GM12878 (cell line): ENCODE measurements around the gene DCAF7. TPM values are rescaled to one million over a fixed set of nuclear protein-coding genes. Genes with fewer than 3 reads are reported as not detected.

Experiments
- ATAC-seq: fragments of 200-7000 bp; cut with Tn5 transposase; 3 replicates; pipeline ENCODE4 v1.9.1; 2020; ENCODE audit warnings: mild to moderate bottlenecking, moderate library complexity
- BruUV-seq: library from RNA; stranded (reverse); fragments of 400-500 nt; replicated peaks from 2 replicates; lab custom pipeline; 2021; lab: Mats Ljungman, UMichigan
- CTCF ChIA-PET: fragments of 300-600 bp; sonication (Branson Sonifier 250); formaldehyde crosslinking; extraction: SDS; loops from one replicate; lab custom pipeline; 2021; ENCODE audit warnings: inconsistent platforms; lab: Yijun Ruan, JAX
- POLR2A ChIA-PET: fragments of 350-600 bp; formaldehyde crosslinking; extraction: SDS; loops from one replicate; lab custom pipeline; 2021; ENCODE audit warnings: inconsistent platforms; lab: Charles Lee
- RAD21 ChIA-PET: fragments of 300-600 bp; sonication (Branson Sonifier 250); formaldehyde crosslinking; loops from one replicate; lab custom pipeline; 2023; ENCODE audit warnings: antibody characterized with exemption; ENCODE audit not compliant: unreplicated experiment; lab: Charles Lee
- SMC1A ChIA-PET: fragments of 300-600 bp; sonication (Branson Sonifier 250); formaldehyde crosslinking; loops from one replicate; lab custom pipeline; 2023; ENCODE audit not compliant: unreplicated experiment, uncharacterized antibody; lab: Charles Lee
- DNase-seq: peaks from one replicate; pipeline ENCODE4 v3.0.0-alpha.2; 2011; ENCODE audit warnings: low read depth, low spot score
- FAIRE-seq: peaks from 3 replicates; lab custom pipeline; 2011; peaks lifted over from hg19 to GRCh38; lab: Jason Lieb, UNC
- H2AFZ ChIP-seq: 2 replicates; pipeline ENCODE4 v1.6.0; 2011; ENCODE audit warnings: low read depth, low read length, control low read depth; ENCODE audit not compliant: control insufficient read depth
- H3K27ac ChIP-seq: 2 replicates; pipeline ENCODE4 v1.5.1; 2011; ENCODE audit warnings: control low read depth; ENCODE audit not compliant: control insufficient read depth, insufficient read depth
- H3K27me3 ChIP-seq, 2 experiments: replicated peaks in 1 of 2; 2 replicates each; pipeline versions ENCODE4 v1.6.0 to v1.6.1; 2011; ENCODE audit warnings: low read length in 1 of 2; ENCODE audit not compliant: control insufficient read depth in 2 of 2, insufficient read depth in 2 of 2
- H3K36me3 ChIP-seq, 2 experiments: 2 replicates each; pipeline ENCODE4 v1.5.1; 2011; ENCODE audit warnings: low read length in 1 of 2; ENCODE audit not compliant: control insufficient read depth in 2 of 2, insufficient read depth in 2 of 2
- H3K4me1 ChIP-seq: 2 replicates; pipeline ENCODE4 v1.6.1; 2011; ENCODE audit warnings: mild to moderate bottlenecking, low read length, moderate library complexity, mixed read lengths; ENCODE audit not compliant: control insufficient read depth, insufficient read depth
- H3K4me2 ChIP-seq: 2 replicates; pipeline ENCODE4 v1.6.0; 2011; ENCODE audit warnings: control low read depth; ENCODE audit not compliant: control insufficient read depth, insufficient read depth
- H3K4me3 ChIP-seq: fragments of 200-600 bp; sonication (generic); 2 replicates; pipeline ENCODE4 v1.5.1; 2016
- H3K79me2 ChIP-seq: 2 replicates; pipeline ENCODE4 v1.6.0; 2011; ENCODE audit warnings: low read length; ENCODE audit not compliant: control insufficient read depth, insufficient read depth
- H3K9ac ChIP-seq: 2 replicates; pipeline ENCODE4 v1.8.0; 2011; ENCODE audit warnings: low read length, control low read depth, mixed read lengths; ENCODE audit not compliant: control insufficient read depth, insufficient read depth
- H3K9me3 ChIP-seq: replicated peaks from 3 replicates; pipeline ENCODE4 v1.5.1; 2011; ENCODE audit warnings: mild to moderate bottlenecking, low read length; ENCODE audit not compliant: control insufficient read depth, insufficient read depth
- H4K20me1 ChIP-seq: 2 replicates; pipeline ENCODE4 v1.6.0; 2011; ENCODE audit not compliant: control insufficient read depth, insufficient read depth
- CEBPB ChIP-seq, 2 experiments: fragments of 150-350 bp in 1 of 2; IDR thresholded peaks; 2 replicates each; pipeline ENCODE4 v1.6.1; 2012 to 2014; ENCODE audit warnings: low read depth in 2 of 2, low read length in 2 of 2, borderline replicate concordance in 1 of 2, inconsistent platforms in 1 of 2
- EP300 ChIP-seq, 2 experiments: fragments of 150-350 bp in 1 of 2; IDR thresholded peaks; 2 replicates each; pipeline ENCODE4 v1.6.1; 2011 to 2012; ENCODE audit warnings: low read depth in 2 of 2, low read length in 2 of 2, borderline replicate concordance in 1 of 2, improper control_type of control experiment in 1 of 2, inconsistent platforms in 1 of 2; ENCODE audit not compliant: control insufficient read depth in 1 of 2
- FOXK2 ChIP-seq: fragments of 450-650 bp; IDR thresholded peaks from 2 replicates; pipeline ENCODE4 v1.6.1; 2017; ENCODE audit warnings: mild to moderate bottlenecking, moderate library complexity
- HCFC1 ChIP-seq: fragments of 150-350 bp; IDR thresholded peaks from 2 replicates; pipeline ENCODE4 v1.6.1; 2014; ENCODE audit warnings: low read length
- IRF4 ChIP-seq: IDR thresholded peaks from 2 replicates; pipeline ENCODE4 v1.6.1; 2011; ENCODE audit warnings: low read depth, low read length
- MEF2B ChIP-seq: fragments of 450-650 bp; IDR thresholded peaks from 2 replicates; pipeline ENCODE4 v1.6.1; 2018; ENCODE audit warnings: mild to moderate bottlenecking, moderate library complexity; ENCODE audit not compliant: partially characterized antibody, poor library complexity, severe bottlenecking
- POU2F2 ChIP-seq: IDR thresholded peaks from 3 replicates; pipeline ENCODE4 v1.6.1; 2011; ENCODE audit warnings: low read depth, mild to moderate bottlenecking, low read length, borderline replicate concordance
- SUZ12 ChIP-seq: fragments of 200-600 bp; sonication (generic); IDR thresholded peaks from one replicate; pipeline ENCODE4 v1.6.1; 2018; ENCODE audit warnings: antibody characterized with exemption, mild to moderate bottlenecking; ENCODE audit not compliant: unreplicated experiment
- ZNF24 ChIP-seq: fragments of 450-650 bp; IDR thresholded peaks from 2 replicates; pipeline ENCODE4 v1.6.1; 2017; ENCODE audit warnings: antibody characterized with exemption, mild to moderate bottlenecking
- WGBS: methylation state at CpG from one replicate; pipeline ENCODE4 v1.1.6; 2016; ENCODE audit warnings: low lambda C conversion rate; ENCODE audit not compliant: insufficient replicate concordance, insufficient coverage; ENCODE audit errors: missing lambda C conversion rate; 5-methylcytosine and 5-hydroxymethylcytosine counted together
- in situ Hi-C: fragments of 300-500 bp; cut with MboI; formaldehyde crosslinking; loops from 9 replicates; pipeline ENCODE4 v1.14.3; 2018; ENCODE audit warnings: mixed read lengths
- intact Hi-C: fragments of 100-400 bp; cut with micrococcal nuclease; formaldehyde crosslinking; loops from one replicate; pipeline ENCODE4 v1.14.2; 2022; ENCODE audit not compliant: unreplicated experiment
- polyA plus RNA-seq, 11 experiments: library from polyadenylated mRNA; depleted of rRNA in 4 of 11; unstranded in 6 of 11; stranded (reverse) in 5 of 11; fragments of >200 nt; fragmentation: Nextera tagmentation in 4 of 11; fragmentation: Illumina TruSeq in 1 of 11; extraction: Ambion mirVana in 4 of 11; extraction: Trizol in 1 of 11; gene quantifications; 1 replicate in 1 of 11; 2 replicates in 10 of 11; pipeline versions ENCODE4 v1.2.1 to v1.2.3, GENCODE V29; 2011 to 2016; ENCODE audit warnings: inconsistent platforms in 2 of 11, missing spikeins in 2 of 11, low read depth in 1 of 11
- total RNA-seq, 4 experiments: library from RNA; depleted of rRNA in 3 of 4; stranded (reverse); fragments of >200 nt in 3 of 4; fragmentation: Illumina TruSeq in 1 of 4; extraction: Trizol in 1 of 4; gene quantifications; 2 replicates each; pipeline versions ENCODE4 v1.2.1 to v1.2.3, GENCODE V29; 2013 to 2021
- TF ChIP-seq, protein P1 (sequence below): fragments of 450-650 bp; IDR thresholded peaks from 2 replicates; pipeline ENCODE4 v1.6.1; 2017; ENCODE audit warnings: borderline replicate concordance
- TF ChIP-seq, protein P2 (sequence below): fragments of 450-650 bp; IDR thresholded peaks from 2 replicates; pipeline ENCODE4 v1.6.1; 2016; ENCODE audit warnings: mild to moderate bottlenecking
- TF ChIP-seq, protein P3 (sequence below): fragments of 450-650 bp; formaldehyde crosslinking; IDR thresholded peaks from 2 replicates; pipeline ENCODE4 v1.5.0; 2022; ENCODE audit warnings: mild to moderate bottlenecking, missing genetic modification characterization
- TF ChIP-seq, protein P4 (sequence below): fragments of 450-650 bp; IDR thresholded peaks from 2 replicates; pipeline ENCODE4 v1.6.1; 2017; ENCODE audit warnings: low read depth, mild to moderate bottlenecking, moderate library complexity

Gene DCAF7
- total and polyA plus RNA-seq, 10 of the 15 experiments (the other 5 are each of a cell fraction or from before 2014, with no cell fraction given): 27.0 to 103 (median 54.5) TPM

DNA sequence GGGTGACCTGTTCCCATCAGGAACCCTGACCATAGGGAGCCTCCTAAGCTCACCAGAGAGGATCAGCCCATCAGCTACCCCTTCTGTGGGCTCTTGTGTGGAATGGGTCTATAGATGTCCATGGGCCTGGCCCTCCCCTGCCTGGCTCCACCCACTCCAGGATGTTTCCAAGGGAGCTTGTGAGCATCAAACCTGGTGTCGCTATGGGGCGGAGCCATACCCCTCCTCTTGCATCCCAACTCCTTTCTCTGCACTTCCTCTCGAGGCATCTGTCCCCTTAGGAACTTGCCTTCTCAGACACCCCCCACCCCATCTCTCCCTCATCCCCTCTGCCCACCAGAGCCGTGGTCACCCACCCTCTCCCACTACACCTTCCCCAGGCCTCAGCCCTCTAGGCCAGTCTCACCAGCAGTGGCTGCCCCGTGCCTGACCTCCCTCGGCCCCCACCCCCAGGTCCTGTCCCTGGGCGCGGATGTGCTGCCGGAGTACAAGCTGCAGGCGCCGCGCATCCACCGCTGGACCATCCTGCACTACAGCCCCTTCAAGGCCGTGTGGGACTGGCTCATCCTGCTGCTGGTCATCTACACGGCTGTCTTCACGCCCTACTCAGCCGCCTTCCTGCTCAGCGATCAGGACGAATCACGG, 16.7 kb upstream of the DCAF7 start (continued):
- TF ChIP-seq ZNF24: no peak

DNA sequence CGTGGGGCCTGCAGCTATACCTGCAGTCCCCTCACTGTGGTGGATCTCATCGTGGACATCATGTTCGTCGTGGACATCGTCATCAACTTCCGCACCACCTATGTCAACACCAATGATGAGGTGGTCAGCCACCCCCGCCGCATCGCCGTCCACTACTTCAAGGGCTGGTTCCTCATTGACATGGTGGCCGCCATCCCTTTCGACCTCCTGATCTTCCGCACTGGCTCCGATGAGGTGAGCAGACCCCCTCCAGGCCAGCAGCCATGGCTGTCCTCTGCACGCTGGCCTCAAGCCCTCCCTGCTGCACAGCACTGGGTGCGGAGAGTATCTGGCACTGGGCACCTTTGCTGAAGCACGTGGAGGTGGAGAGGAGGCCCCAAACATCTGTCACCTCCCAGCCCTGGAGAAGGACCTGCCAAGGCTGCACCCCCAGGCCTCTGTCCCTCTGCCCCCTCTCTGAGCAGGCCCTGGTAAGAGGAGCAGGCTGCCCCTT, 16.2 kb upstream of the DCAF7 start:
- Histone ChIP-seq H3K36me3 (no peaks in the 10 kb centered on the region), H3K27me3 (peaks cover 0 to 6% of the 10 kb centered on the region in 2 experiments; a peak in 3 of 4 replicates), H3K9ac (no peak overlapping the region), H4K20me1 (no peaks in the 10 kb centered on the region), H3K4me1 (no peaks in the 10 kb centered on the region), H2AFZ (no peak overlapping the region), H3K4me3 (no peak overlapping the region), H3K4me2 (no peak overlapping the region), H3K79me2 (no peaks in the 10 kb centered on the region), H3K9me3 (no peaks in the 10 kb centered on the region), H3K27ac (no peak overlapping the region)
- in situ Hi-C loops: no loop called here
- no peak for DNase-seq
- intact Hi-C loops: no loop called here
- BruUV-seq: no TSS peak
- ChIA-PET POLR2A (no interaction called here), CTCF (no interaction called here), SMC1A (no interaction called here), RAD21 (no interaction called here)
- FAIRE-seq: no peak
- no peak for ATAC-seq
- 58% methylated on average over 17 of the region's 17 CpGs for WGBS
- TF ChIP-seq, protein P1, sequence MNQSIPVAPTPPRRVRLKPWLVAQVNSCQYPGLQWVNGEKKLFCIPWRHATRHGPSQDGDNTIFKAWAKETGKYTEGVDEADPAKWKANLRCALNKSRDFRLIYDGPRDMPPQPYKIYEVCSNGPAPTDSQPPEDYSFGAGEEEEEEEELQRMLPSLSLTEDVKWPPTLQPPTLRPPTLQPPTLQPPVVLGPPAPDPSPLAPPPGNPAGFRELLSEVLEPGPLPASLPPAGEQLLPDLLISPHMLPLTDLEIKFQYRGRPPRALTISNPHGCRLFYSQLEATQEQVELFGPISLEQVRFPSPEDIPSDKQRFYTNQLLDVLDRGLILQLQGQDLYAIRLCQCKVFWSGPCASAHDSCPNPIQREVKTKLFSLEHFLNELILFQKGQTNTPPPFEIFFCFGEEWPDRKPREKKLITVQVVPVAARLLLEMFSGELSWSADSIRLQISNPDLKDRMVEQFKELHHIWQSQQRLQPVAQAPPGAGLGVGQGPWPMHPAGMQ: no peak
- TF ChIP-seq POU2F2 (no peak), FOXK2 (no peak), IRF4 (no peak), HCFC1 (no peak), EP300 (IDR thresholded peaks at IDR 0.05; ENCODE audit: borderline replicate concordance in 1 of 2, control insufficient read depth in 1 of 2, low read depth in 2 of 2, low read length in 2 of 2) (no peak), SUZ12 (no peak), MEF2B (no peak), CEBPB (IDR thresholded peaks at IDR 0.05; ENCODE audit: borderline replicate concordance in 1 of 2, low read depth in 2 of 2, low read length in 2 of 2) (no peak)
- TF ChIP-seq, protein P2, sequence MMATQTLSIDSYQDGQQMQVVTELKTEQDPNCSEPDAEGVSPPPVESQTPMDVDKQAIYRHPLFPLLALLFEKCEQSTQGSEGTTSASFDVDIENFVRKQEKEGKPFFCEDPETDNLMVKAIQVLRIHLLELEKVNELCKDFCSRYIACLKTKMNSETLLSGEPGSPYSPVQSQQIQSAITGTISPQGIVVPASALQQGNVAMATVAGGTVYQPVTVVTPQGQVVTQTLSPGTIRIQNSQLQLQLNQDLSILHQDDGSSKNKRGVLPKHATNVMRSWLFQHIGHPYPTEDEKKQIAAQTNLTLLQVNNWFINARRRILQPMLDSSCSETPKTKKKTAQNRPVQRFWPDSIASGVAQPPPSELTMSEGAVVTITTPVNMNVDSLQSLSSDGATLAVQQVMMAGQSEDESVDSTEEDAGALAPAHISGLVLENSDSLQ: no peak
- TF ChIP-seq, protein P3, sequence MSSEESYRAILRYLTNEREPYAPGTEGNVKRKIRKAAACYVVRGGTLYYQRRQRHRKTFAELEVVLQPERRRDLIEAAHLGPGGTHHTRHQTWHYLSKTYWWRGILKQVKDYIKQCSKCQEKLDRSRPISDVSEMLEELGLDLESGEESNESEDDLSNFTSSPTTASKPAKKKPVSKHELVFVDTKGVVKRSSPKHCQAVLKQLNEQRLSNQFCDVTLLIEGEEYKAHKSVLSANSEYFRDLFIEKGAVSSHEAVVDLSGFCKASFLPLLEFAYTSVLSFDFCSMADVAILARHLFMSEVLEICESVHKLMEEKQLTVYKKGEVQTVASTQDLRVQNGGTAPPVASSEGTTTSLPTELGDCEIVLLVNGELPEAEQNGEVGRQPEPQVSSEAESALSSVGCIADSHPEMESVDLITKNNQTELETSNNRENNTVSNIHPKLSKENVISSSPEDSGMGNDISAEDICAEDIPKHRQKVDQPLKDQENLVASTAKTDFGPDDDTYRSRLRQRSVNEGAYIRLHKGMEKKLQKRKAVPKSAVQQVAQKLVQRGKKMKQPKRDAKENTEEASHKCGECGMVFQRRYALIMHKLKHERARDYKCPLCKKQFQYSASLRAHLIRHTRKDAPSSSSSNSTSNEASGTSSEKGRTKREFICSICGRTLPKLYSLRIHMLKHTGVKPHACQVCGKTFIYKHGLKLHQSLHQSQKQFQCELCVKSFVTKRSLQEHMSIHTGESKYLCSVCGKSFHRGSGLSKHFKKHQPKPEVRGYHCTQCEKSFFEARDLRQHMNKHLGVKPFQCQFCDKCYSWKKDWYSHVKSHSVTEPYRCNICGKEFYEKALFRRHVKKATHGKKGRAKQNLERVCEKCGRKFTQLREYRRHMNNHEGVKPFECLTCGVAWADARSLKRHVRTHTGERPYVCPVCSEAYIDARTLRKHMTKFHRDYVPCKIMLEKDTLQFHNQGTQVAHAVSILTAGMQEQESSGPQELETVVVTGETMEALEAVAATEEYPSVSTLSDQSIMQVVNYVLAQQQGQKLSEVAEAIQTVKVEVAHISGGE: no peak
- TF ChIP-seq, protein P4, sequence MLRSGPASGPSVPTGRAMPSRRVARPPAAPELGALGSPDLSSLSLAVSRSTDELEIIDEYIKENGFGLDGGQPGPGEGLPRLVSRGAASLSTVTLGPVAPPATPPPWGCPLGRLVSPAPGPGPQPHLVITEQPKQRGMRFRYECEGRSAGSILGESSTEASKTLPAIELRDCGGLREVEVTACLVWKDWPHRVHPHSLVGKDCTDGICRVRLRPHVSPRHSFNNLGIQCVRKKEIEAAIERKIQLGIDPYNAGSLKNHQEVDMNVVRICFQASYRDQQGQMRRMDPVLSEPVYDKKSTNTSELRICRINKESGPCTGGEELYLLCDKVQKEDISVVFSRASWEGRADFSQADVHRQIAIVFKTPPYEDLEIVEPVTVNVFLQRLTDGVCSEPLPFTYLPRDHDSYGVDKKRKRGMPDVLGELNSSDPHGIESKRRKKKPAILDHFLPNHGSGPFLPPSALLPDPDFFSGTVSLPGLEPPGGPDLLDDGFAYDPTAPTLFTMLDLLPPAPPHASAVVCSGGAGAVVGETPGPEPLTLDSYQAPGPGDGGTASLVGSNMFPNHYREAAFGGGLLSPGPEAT: no peak
